ENCODE data around the gene EVX2.

EVX2 gene

GRCh38 chr2:176083796-176084261, at the start of gene EVX2:
TSS of gene EVX2 (minus strand) at chr2:176083962. CDS start at chr2:176083776, 186 bp downstream.
- FAIRE-seq: no peak
- no peak for DNase-seq (ENCODE audit: insufficient read length, low spot score)

DNA sequence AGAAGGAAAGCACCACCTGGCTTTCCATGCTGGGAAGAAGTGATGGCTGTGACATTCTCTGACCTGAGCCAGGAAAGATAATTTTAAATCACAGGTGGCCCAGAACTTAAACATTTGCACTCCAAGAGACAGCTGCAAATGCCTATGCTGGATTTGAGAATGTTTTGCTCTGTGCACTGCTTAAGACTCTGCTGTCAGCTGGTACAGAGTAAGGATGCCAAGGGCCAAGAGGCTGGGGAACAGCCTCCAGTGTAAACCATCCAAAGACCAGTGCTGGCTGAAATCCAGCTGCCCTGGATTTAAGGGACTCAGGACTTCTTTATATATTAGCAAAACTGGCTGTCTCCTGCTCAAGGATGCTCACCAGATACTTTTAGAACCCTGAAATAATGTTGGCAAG, 49.6 kb upstream of the EVX2 start:
- FAIRE-seq: no peak
- DNase-seq (ENCODE audit: insufficient read length, low spot score): no peak
- TF ChIP-seq POLR2A (IDR thresholded peaks at IDR 0.05; ENCODE audit: low read depth, low read length): no peak

More at GRCh38 chr2:176083796-176084261, at the start of gene EVX2:
- no peak for TF ChIP-seq POLR2A (IDR thresholded peaks at IDR 0.05; ENCODE audit: low read depth, low read length)

DNA sequence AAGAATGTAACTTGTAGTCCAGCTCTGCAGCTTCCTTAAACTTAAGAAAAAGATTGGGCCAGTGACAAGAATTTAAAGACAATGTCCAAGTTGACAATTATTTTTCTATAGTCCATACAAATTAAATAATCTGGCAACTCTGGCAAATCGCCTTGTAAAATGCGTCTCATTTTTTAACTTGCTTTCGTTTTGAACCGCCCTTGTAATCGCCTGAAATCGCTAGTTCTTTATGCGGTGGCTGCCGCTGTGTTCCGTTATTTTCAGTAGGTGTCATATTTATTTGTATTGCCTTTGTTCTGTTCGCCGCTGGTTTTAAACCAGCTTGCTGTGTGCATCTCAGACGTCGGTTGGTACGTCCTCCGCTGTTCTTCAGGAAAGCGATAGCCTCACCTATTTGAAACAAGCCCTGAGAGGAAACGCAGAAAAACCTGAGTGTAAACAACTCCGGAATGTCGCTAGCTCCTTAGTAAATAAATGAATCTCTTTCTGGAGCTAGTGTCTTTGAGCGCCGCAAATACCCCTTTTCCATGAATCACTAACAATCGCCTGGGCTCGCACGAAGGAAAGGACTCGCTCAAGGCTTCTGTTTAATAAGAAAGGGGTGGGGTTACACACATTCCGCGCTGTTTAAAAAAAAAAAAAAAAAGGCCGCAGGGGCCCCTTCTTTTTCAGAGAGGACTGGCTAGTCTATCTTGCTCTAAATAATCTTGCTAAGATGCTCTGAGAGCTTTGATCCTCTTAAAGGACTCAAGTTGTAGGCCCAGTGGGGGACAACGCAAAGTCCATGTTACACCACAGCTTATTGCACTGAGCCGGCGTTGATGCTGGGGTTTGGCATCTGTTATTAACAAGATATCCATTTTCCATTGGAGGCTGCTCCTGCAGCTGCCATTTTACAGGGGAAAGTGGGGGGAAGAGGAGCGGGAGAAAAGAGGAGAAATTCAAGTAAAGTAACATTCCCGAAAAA, 48.7 kb upstream of the EVX2 start:
- peak; percentile 30 for FAIRE-seq
- no peak for DNase-seq (ENCODE audit: insufficient read length, low spot score)
- TF ChIP-seq POLR2A (IDR thresholded peaks at IDR 0.05; ENCODE audit: low read depth, low read length): no peak

DNA sequence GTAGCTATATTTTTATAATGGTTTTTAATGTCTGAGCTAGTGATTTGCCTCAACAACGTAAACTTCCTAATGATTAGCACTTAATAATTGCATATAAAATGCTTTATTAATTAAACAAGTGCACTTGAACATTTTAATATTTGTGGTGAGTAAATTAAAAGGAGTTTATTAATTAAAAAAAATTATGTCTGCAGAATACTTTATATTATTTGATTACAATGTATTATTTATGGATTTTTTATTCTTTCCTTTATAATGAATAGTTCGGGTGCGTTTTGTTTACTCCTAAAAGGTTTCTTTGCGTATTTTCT, 48.0 kb upstream of the EVX2 start:
- no peak for TF ChIP-seq POLR2A (IDR thresholded peaks at IDR 0.05; ENCODE audit: low read depth, low read length)
- DNase-seq (ENCODE audit: insufficient read length, low spot score) (no peak), FAIRE-seq (no peak)

DNA sequence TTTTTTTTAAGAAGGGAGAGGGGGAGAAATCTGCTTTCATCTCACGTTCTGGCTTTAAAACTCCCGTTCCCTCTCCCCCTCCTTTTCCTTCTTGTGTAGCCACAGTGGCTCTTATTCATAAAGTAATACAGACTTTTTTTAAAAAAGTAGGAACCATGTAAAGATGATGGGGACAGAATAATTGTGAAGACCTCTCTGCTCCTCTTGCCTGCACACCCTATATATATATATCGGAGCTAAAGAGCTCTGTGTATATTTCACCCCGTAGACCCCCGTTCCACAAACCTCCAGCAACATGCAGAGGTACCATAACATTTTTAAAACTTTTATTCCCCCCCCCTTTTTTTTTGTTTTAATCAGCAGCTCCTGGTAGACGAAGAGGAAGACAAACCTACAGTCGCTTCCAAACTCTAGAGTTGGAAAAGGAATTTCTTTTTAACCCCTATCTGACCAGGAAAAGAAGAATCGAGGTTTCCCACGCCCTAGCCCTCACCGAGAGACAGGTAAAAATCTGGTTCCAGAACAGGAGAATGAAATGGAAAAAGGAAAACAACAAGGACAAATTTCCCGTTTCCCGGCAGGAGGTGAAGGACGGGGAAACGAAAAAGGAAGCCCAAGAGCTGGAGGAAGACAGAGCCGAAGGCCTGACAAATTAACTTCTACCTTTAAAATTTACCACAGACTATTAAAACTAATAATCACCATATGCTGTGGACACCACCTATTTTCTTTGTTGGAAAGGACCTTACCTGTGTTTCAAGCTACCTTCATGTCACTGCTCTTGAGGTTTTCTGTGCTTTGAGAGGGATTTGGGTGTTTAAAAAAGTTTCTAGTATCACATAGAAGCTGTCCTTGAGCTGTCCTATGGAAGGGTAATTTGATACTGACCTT, 47.4 kb upstream of the EVX2 start:
- no peak for DNase-seq (ENCODE audit: insufficient read length, low spot score)
- TF ChIP-seq POLR2A (IDR thresholded peaks at IDR 0.05; ENCODE audit: low read depth, low read length): no peak
- FAIRE-seq: no peak

GRCh38 chr2:176130147-176130956, 46.6 kb upstream of the EVX2 start:
- DNase-seq (ENCODE audit: insufficient read length, low spot score): peak; percentile 57

GRCh38 chr2:176129813-176130146, 46.0 kb upstream of the EVX2 start:
- TF ChIP-seq POLR2A (IDR thresholded peaks at IDR 0.05; ENCODE audit: low read depth, low read length): no peak
- no peak for FAIRE-seq
- DNase-seq (ENCODE audit: insufficient read length, low spot score): no peak

More at GRCh38 chr2:176130147-176130956, 46.6 kb upstream of the EVX2 start:
- no peak for FAIRE-seq
- TF ChIP-seq POLR2A (IDR thresholded peaks at IDR 0.05; ENCODE audit: low read depth, low read length): peak; percentile 25; the same call in 1 of the 2 replicates

DNA sequence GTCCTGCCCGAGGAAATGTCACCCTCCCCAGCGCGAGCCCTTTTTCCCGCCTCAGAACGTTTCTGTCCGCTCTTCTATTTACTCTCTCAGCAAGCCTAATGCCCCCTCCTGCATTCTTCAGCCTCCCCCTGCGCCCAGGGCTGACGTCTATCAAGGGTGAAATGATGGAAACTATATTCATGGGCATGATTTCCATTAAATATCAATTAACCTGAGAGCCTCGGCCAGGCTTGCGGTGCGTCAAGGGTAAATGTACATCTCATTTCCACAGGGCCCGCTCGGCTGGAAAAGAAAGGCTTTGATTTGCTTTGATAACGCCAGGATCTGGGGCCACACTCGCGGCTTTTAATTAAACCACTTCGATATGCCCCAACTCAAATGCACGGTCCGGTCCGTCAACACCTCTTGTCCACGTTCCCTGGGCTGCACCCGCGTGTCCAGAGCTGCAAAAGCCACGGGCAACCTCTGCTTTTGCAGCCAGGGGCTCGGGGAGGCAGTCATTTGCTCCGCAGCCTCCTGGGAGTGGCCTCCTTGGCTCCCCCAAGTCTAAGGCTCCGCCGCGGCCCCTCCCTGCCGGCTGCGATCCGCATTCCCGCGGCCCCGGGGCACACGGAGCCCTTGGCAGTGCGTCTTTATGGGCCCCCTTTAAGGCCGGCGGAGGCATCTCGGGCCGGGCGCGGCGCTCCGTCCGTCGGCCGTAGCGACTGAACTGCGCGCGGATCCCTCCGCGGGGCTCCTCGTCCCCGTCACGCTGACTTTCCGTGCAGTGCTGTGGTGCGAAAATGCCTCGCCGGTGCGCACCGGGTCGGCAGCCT, 45.4 kb upstream of the EVX2 start, which contains the start of gene HOXD8:
TSS of gene HOXD8 (plus strand) at position 724 of the 815 bp plus-strand sequence. CDS start 662 bp downstream, outside the sequence.
- no peak for DNase-seq (ENCODE audit: insufficient read length, low spot score)
- FAIRE-seq: no peak
- 0 out of 2 replicates have a peak, but pooled peaks have one; percentile 29 for TF ChIP-seq POLR2A (IDR thresholded peaks at IDR 0.05; ENCODE audit: low read depth, low read length)

DNA sequence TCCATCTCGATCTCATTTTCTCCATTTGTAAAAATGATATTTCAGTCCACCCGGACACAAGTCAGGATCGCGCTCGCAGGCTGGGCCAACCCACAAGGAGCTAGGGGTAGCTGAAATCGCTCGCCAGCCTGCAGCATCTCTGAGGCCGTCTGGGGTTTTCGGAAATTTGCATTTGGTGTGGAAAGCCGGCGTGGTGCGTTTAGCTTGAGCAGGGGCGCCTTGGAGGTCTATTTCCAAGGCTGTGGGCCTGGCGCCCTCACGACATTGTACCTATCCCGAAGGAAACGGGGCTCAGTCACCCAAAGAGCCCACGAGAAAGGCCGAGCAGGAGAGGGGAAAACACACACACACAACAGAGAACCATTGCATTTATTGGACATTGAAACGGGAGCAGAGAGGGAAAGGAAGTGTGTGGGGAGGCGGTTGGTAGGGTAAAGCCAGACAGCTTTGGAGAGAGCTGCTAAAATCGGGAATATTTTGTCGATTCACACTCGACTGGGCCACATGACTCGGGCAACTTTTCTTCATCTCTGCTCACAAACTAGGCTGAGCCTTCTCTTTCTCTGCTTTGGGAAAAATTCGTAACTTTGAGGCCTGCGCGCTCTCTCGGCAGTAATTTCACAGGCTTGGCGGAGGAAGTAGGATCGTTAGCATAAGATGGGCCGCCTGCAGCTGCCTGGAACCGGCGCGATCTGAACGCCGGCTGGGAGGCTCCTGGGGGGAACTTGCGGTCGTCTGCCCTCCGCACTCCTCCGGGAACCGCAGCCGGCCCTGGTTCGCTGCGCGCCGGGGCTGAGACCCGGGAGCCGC, 44.6 kb upstream of the EVX2 start:
- no peak for FAIRE-seq
- TF ChIP-seq POLR2A (IDR thresholded peaks at IDR 0.05; ENCODE audit: low read depth, low read length): no peak
- no peak for DNase-seq (ENCODE audit: insufficient read length, low spot score)

DNA sequence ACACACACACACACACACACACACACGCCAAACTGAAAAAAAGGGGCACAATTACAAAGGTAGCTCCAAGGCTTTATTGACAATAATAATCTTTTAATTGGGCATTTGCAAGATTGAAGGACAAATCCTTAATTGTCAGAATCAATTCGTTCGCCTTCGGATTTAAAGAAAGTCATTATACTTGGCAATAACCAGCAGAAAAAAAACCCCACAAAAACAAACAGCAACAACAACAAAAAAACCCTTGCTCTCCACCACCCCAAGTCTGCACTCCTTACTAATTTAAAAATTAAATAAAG, 44.0 kb upstream of the EVX2 start:
- no peak for FAIRE-seq
- TF ChIP-seq POLR2A (IDR thresholded peaks at IDR 0.05; ENCODE audit: low read depth, low read length): no peak
- no peak for DNase-seq (ENCODE audit: insufficient read length, low spot score)

DNA sequence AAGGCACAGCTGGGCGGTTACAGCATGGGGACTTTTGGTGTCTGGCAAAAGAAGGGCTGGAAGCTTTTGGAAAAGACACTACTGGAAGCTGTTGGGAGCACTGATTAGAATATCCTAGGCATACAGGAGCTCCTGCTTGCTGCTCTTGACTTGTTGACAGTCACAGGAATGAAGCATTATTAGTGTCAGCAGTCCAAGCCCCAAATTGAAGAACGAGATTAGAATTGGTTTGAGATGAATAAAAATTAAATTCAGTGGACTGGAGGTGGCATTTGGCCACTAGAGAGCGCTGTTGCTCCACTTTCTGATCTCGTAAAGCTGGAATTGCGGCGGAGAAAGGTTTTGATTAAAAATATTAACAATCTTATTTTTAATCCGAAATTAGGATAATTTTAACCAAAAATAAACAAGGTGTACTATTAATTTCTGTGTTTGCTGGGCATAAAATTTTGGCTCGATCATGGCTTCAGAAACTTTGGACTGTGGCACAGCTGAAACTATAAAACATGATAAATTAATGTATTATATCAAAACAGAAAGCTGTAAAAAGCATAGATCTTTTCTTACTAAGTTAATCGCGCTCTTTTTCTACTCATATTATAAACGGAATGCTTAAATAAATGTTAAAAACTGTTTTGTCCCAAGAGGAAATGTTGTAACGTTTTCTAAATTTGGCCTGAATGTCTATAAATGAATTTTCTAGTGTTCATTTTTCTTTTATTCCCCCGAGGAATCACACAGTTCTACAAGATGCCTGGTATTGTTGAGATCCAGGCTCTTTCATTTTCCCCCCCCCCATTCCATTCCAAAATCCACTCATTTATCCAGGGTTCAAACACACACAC, 43.4 kb upstream of the EVX2 start:
- FAIRE-seq (peak; percentile 82), DNase-seq (ENCODE audit: insufficient read length, low spot score) (no peak)
- TF ChIP-seq POLR2A (IDR thresholded peaks at IDR 0.05; ENCODE audit: low read depth, low read length): no peak
